ENCODE results near the gene ARL6IP4. TPM values are rescaled to one million over a fixed set of nuclear protein-coding genes. Genes with fewer than 3 reads are reported as not detected.
A peak's percentile ranks its signal among the peaks of the same experiment; 100 is the strongest.
"Not testable (repeated sequence)": the region's sequence is repeated elsewhere in the genome, so short reads cannot be mapped to it uniquely, and the experiment has no call there.

The ARL6IP4 gene
- total RNA-seq, 2 experiments from 2014 or later, result 140 to 142 TPM

GRCh38 chr12:123013185-123014095, 33.0 kb downstream of the ARL6IP4 start:
- H3K4me3 Mint-ChIP-seq, result no peak overlapping the region
- ChIA-PET CTCF (no interaction called here), POLR2A (no interaction called here)
- no peaks in the 10 kb centered on the region for H3K27me3 Mint-ChIP-seq
- Histone ChIP-seq H3K27me3 (ENCODE audit: control insufficient read depth in 1 of 2, insufficient read depth in 2 of 2, low read length in 2 of 2) (no peaks in the 10 kb centered on the region), H3K36me3 (ENCODE audit: insufficient read depth, low read length) (peaks cover 26% of the 10 kb centered on the region), H3K9me3 (ENCODE audit: control insufficient read depth in 1 of 2, insufficient read depth in 1 of 2, low read length in 2 of 2) (no peaks in the 10 kb centered on the region), H3K4me1 (ENCODE audit: insufficient read depth, low read length) (no peaks in the 10 kb centered on the region), H3K4me3 (ENCODE audit: low read length) (no peak overlapping the region), H3K27ac (ENCODE audit: low read depth in 1 of 2, low read length in 2 of 2) (no peak overlapping the region)
- DNase-seq (no peak), ATAC-seq (ENCODE audit: poor library complexity) (no peak)
- no peaks in the 10 kb centered on the region for H3K9me3 Mint-ChIP-seq
- intact Hi-C loops (cut with DNase I, micrococcal nuclease), result no loop called here
- TF ChIP-seq, protein P1, sequence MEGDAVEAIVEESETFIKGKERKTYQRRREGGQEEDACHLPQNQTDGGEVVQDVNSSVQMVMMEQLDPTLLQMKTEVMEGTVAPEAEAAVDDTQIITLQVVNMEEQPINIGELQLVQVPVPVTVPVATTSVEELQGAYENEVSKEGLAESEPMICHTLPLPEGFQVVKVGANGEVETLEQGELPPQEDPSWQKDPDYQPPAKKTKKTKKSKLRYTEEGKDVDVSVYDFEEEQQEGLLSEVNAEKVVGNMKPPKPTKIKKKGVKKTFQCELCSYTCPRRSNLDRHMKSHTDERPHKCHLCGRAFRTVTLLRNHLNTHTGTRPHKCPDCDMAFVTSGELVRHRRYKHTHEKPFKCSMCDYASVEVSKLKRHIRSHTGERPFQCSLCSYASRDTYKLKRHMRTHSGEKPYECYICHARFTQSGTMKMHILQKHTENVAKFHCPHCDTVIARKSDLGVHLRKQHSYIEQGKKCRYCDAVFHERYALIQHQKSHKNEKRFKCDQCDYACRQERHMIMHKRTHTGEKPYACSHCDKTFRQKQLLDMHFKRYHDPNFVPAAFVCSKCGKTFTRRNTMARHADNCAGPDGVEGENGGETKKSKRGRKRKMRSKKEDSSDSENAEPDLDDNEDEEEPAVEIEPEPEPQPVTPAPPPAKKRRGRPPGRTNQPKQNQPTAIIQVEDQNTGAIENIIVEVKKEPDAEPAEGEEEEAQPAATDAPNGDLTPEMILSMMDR (IDR thresholded peaks at IDR 0.05), result no peak
- H3K4me1 Mint-ChIP-seq (ENCODE audit: low read depth), result peaks cover 5% of the 10 kb centered on the region
- peaks cover 47% of the 10 kb centered on the region for H3K36me3 Mint-ChIP-seq (ENCODE audit: low read depth)
- no peak overlapping the region for H3K27ac Mint-ChIP-seq

DNA sequence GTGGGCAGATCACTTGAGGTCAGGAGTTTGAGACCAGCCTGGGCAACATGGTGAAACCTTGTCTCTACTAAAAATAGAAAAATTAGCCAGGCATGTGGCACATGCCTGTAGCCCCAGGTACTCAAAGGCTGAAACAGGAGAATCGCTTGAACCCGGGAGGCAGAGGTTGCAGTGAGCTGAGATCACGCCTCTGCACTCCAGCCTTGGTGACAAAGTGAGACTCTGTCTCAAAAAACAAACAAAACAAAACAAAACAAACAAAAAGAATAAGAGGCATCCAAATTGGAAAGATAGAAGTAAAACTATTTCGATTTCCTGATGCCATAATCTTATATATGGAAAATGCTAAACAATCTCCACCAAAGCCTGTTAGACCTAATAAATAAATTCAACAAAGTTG, 34.0 kb downstream of the ARL6IP4 start:
- H3K4me1 Mint-ChIP-seq (ENCODE audit: low read depth), result peaks cover 11% of the 10 kb centered on the region
- CTCF ChIA-PET; intact Hi-C loops (cut with DNase I, micrococcal nuclease); DNase-seq; H3K27ac Mint-ChIP-seq; H3K9me3 Mint-ChIP-seq; H3K4me3 ChIP-seq (ENCODE audit: low read length); H3K4me3 Mint-ChIP-seq; POLR2A ChIA-PET; H3K27me3 ChIP-seq (ENCODE audit: control insufficient read depth in 1 of 2, insufficient read depth in 2 of 2, low read length in 2 of 2); ATAC-seq (ENCODE audit: poor library complexity); H3K4me1 ChIP-seq (ENCODE audit: insufficient read depth, low read length); H3K27me3 Mint-ChIP-seq; H3K27ac ChIP-seq (ENCODE audit: low read depth in 1 of 2, low read length in 2 of 2); H3K9me3 ChIP-seq (ENCODE audit: control insufficient read depth in 1 of 2, insufficient read depth in 1 of 2, low read length in 2 of 2): not testable (repeated sequence)
- peaks cover 16% of the 10 kb centered on the region for H3K36me3 ChIP-seq (ENCODE audit: insufficient read depth, low read length)
- peaks cover 37% of the 10 kb centered on the region for H3K36me3 Mint-ChIP-seq (ENCODE audit: low read depth)

DNA sequence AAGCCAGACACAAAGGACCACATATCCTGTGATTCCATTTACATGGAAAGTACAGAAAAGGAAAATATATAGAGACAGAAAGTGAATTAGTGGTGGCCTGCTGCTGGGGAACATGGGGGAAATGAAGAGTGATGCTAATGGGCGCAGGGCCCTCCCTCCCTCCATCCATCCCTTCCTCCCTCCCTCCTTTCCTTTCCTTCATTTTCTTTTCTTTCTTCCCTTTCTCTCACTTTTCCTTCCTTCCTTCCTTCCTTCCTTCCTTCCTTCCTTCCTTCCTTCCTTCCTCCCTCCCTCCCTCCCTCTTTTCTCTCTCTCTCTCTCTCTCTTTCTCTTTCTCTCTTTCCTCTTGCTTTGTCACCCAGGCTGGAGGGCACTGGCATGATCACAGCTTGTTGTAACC, 37.3 kb downstream of the ARL6IP4 start:
- intact Hi-C loops (cut with DNase I, micrococcal nuclease), result no loop called here
- Histone ChIP-seq H3K4me1 (ENCODE audit: insufficient read depth, low read length) (no peaks in the 10 kb centered on the region), H3K9me3 (ENCODE audit: control insufficient read depth in 1 of 2, insufficient read depth in 1 of 2, low read length in 2 of 2) (no peaks in the 10 kb centered on the region), H3K27ac (ENCODE audit: low read depth in 1 of 2, low read length in 2 of 2) (no peak overlapping the region), H3K27me3 (ENCODE audit: control insufficient read depth in 1 of 2, insufficient read depth in 2 of 2, low read length in 2 of 2) (no peaks in the 10 kb centered on the region), H3K36me3 (ENCODE audit: insufficient read depth, low read length) (peaks cover 11% of the 10 kb centered on the region), H3K4me3 (ENCODE audit: low read length) (no peak overlapping the region)
- Mint-ChIP-seq H3K27me3 (no peaks in the 10 kb centered on the region), H3K27ac (no peak overlapping the region), H3K36me3 (ENCODE audit: low read depth) (peaks cover 15% of the 10 kb centered on the region), H3K4me3 (no peak overlapping the region), H3K4me1 (ENCODE audit: low read depth) (peaks cover 20% of the 10 kb centered on the region), H3K9me3 (no peaks in the 10 kb centered on the region)
- TF ChIP-seq, protein P1 (IDR thresholded peaks at IDR 0.05), result no peak
- ATAC-seq (ENCODE audit: poor library complexity) (no peak), DNase-seq (no peak)
- ChIA-PET POLR2A (no interaction called here), CTCF (no interaction called here)

- no peaks in the 10 kb centered on the region for H3K27me3 ChIP-seq (ENCODE audit: control insufficient read depth in 1 of 2, insufficient read depth in 2 of 2, low read length in 2 of 2)
- Mint-ChIP-seq H3K4me3 (no peak overlapping the region), H3K9me3 (no peaks in the 10 kb centered on the region), H3K27me3 (no peaks in the 10 kb centered on the region), H3K27ac (peak overlapping the region; percentile 47), H3K36me3 (ENCODE audit: low read depth) (peaks cover 11% of the 10 kb centered on the region), H3K4me1 (ENCODE audit: low read depth) (peaks cover 25% of the 10 kb centered on the region)
- no peak overlapping the region for H3K27ac ChIP-seq (ENCODE audit: low read depth in 1 of 2, low read length in 2 of 2)
- H3K4me1 ChIP-seq (ENCODE audit: insufficient read depth, low read length), result peaks cover under 1% of the 10 kb centered on the region
- no peak overlapping the region for H3K4me3 ChIP-seq (ENCODE audit: low read length)
- intact Hi-C loops (cut with DNase I, micrococcal nuclease), result no loop called here
- CTCF ChIA-PET, result no interaction called here
- TF ChIP-seq, protein P1 (IDR thresholded peaks at IDR 0.05), result no peak
- DNase-seq, result no peak
- no peak for ATAC-seq (ENCODE audit: poor library complexity)
- POLR2A ChIA-PET, result no interaction called here
- peaks cover 7% of the 10 kb centered on the region for H3K36me3 ChIP-seq (ENCODE audit: insufficient read depth, low read length)
- no peaks in the 10 kb centered on the region for H3K9me3 ChIP-seq (ENCODE audit: control insufficient read depth in 1 of 2, insufficient read depth in 1 of 2, low read length in 2 of 2)
Observed at GRCh38 chr12:123019841-123020138, 39.3 kb downstream of the ARL6IP4 start.
